K562 (cell line): Measurements from ENCODE around the gene CACNA1E.

ENCODE experiments used
- DNMT1 ChIP-seq: fragments of 450-650 bp; IDR thresholded peaks from 2 replicates; pipeline ENCODE4 v1.6.1; 2016; ENCODE audit warnings: antibody characterized with exemption, mild to moderate bottlenecking
- ESRRA ChIP-seq: fragments of 450-650 bp; IDR thresholded peaks from 2 replicates; pipeline ENCODE4 v1.6.1; 2014; ENCODE audit warnings: low read depth, mild to moderate bottlenecking, moderate library complexity, borderline replicate concordance
- FOXJ3 ChIP-seq: sonication (generic); formaldehyde crosslinking; IDR thresholded peaks from 2 replicates; pipeline ENCODE4 v1.4.0; 2020; ENCODE audit warnings: mild to moderate bottlenecking, missing genetic modification reagents
- PHF21A ChIP-seq: fragments of 450-650 bp; IDR thresholded peaks from 2 replicates; pipeline ENCODE4 v1.6.1; 2017; ENCODE audit warnings: low read depth, borderline replicate concordance
- TCF7L2 ChIP-seq: fragments of 150-350 bp; IDR thresholded peaks from 2 replicates; pipeline ENCODE4 v1.6.1; 2016; ENCODE audit warnings: low read depth, mild to moderate bottlenecking, low read length, moderate library complexity
- ZBTB40 ChIP-seq, 2 experiments: fragments of 450-650 bp in 1 of 2; sonication (generic) in 1 of 2; formaldehyde crosslinking in 1 of 2; IDR thresholded peaks; 2 replicates each; pipeline versions ENCODE4 v1.7.1 to v1.9.0; 2016 to 2022; ENCODE audit warnings: inconsistent platforms in 1 of 2, mild to moderate bottlenecking in 1 of 2, missing genetic modification reagents in 1 of 2
- ZNF830 ChIP-seq: fragments of 250-450 bp; sonication (Bioruptor Pico); IDR thresholded peaks from 2 replicates; pipeline ENCODE4 v1.5.0; 2021; ENCODE audit warnings: mild to moderate bottlenecking
- TF ChIP-seq, protein P1 (sequence below): sonication (generic); formaldehyde crosslinking; IDR thresholded peaks from 2 replicates; pipeline ENCODE4 v1.8.1; 2023; ENCODE audit warnings: mild to moderate bottlenecking, missing genetic modification reagents

DNA sequence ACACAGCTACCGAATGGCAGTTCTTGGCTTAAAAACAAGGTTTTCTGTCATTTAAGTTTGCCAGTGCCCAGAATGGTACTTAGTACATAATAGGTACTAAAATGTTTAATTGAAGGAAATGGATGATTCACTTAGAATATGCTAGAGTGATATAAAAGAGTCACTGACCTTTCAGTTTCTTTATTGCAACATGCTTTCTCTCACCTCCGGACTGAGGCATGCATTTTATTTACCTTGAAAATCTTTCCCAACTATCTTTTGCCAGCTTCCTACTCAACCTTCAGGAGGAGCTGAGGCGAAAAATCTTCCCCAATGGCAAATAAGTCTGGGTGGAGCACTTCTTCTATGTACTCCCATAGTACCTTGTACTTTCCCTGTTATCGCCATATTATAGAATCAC lies 333.3 kb downstream of the CACNA1E start:
- TF ChIP-seq, protein P1, sequence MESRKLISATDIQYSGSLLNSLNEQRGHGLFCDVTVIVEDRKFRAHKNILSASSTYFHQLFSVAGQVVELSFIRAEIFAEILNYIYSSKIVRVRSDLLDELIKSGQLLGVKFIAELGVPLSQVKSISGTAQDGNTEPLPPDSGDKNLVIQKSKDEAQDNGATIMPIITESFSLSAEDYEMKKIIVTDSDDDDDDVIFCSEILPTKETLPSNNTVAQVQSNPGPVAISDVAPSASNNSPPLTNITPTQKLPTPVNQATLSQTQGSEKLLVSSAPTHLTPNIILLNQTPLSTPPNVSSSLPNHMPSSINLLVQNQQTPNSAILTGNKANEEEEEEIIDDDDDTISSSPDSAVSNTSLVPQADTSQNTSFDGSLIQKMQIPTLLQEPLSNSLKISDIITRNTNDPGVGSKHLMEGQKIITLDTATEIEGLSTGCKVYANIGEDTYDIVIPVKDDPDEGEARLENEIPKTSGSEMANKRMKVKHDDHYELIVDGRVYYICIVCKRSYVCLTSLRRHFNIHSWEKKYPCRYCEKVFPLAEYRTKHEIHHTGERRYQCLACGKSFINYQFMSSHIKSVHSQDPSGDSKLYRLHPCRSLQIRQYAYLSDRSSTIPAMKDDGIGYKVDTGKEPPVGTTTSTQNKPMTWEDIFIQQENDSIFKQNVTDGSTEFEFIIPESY: no peak
- TF ChIP-seq DNMT1 (no peak), FOXJ3 (no peak), ESRRA (no peak), PHF21A (no peak), ZNF830 (CRISPR knock-in tag) (no peak), ZBTB40 (IDR thresholded peaks at IDR 0.05) (no peak), ZBTB40 (CRISPR knock-in tag; IDR thresholded peaks at IDR 0.05) (no peak), TCF7L2 (no peak)
